Measurements from ENCODE around the gene ZNRF3. TPM values are rescaled to one million over a fixed set of nuclear protein-coding genes. Genes with fewer than 3 reads are reported as not detected.
"Not testable (repeated sequence)": the region's sequence is repeated elsewhere in the genome, so short reads cannot be mapped to it uniquely, and the experiment has no call there.

ZNRF3 gene
- total RNA-seq, 2 donors from 2014 or later, result 0.66 to 1.7 TPM

DNA sequence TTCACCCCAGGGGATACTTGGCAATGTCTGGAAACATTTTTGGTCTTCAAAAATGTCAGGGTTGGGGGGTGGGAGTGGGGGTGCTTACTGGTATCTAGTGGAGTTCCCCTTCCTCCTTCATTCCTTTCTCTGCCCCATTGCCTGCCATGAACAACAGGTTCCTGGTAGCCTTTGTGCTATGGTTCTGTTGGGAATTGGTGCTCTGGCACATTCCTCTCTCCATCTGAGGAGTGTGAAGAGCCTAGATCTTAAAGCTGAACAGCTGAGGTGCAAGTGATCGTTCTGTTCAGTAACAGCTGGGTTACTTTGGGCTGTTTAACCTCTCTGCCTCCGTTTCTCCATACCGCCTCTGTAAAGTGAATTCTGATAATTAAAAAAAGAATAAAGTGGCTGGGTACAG is 114.0 kb downstream of the ZNRF3 start:
- no peak overlapping the region for H3K27ac Mint-ChIP-seq
- ATAC-seq (no peak), DNase-seq (ENCODE audit: low spot score in 2 of 2) (no peak)
- peaks cover 0 to 3% of the 10 kb centered on the region in 2 donors for H3K9me3 Mint-ChIP-seq
- peaks cover 0 to 6% of the 10 kb centered on the region in 2 donors for H3K36me3 Mint-ChIP-seq

DNA sequence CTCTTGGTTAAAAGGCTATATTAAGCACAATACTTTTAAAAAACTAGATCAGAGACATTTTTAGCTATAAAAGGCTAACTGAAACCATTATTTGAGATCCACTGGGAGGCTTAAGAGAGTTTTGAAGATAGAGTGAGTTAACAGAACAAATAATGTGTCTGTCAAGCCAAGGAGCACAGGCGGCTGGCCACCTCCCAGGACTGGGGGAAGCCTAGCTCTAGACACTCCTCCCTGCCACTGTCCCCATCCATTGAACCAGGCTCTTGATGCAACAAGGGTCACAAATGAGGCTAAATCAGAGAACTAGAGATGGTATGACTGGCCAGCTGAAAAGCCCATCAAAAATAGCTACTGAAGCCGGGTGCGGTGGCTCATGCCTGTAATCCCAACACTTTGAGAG is 115.3 kb downstream of the ZNRF3 start:
- no peak overlapping the region for H3K27ac Mint-ChIP-seq

DNA sequence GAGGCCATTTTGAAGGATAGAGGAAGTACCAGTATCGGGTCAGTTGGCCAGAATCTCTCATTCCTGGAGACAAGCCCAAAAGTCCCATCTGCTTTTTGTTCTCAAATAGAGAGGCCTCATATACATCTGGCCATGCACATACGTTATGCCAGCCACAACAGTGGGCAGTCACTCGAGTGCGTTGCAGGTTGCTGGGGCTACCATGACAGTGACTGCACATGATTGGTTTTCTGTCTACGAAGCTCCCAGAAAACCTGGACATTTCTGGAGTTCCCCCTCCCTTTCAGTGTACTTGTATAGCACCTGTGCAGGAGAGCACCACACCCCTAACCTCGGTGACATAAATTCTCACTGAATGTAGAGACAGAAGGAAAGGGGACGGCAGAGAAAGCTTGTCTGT is 116.1 kb downstream of the ZNRF3 start:
- ATAC-seq, result no peak
- DNase-seq (ENCODE audit: low spot score in 2 of 2), result no peak

More for the DNA sequence above, 115.3 kb downstream of the ZNRF3 start:
- H3K36me3 Mint-ChIP-seq, result no peaks in the 10 kb centered on the region
- no peak for ATAC-seq
- H3K9me3 Mint-ChIP-seq, result peaks cover 0 to 3% of the 10 kb centered on the region in 2 donors
- no peak for DNase-seq (ENCODE audit: low spot score in 2 of 2)

DNA sequence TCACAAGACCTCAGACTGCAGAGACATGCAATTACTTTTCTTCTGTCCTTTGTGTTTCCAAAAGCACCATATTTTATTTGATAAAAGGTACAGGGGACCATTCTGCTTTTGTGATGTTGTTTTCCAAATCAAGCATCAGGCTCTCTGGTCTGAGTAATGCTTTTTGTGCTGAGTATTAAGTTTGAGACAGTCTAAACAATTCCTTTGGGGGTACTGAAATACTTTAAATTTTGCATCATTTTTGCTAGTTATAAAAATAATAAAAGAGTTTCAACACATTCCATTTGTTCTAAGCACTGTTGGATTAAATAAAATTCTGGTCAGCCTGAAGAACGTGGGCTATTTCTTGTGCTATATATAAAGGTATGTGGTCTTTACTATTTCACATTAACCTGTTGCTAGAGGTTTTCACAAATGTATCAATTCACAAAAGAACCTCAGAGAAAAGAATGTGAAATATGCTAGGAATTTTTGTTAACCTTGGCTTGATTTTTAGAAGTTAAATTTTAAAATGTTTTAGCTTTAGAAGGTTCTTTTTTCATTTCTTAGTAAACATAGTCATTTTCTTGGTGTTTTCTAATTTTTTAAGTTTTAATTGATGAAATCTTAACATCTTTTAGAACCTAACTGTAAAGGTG is 116.7 kb downstream of the ZNRF3 start:
- Mint-ChIP-seq H3K36me3 (no peaks in the 10 kb centered on the region), H3K27ac (no peak overlapping the region), H3K9me3 (peaks cover 0 to 3% of the 10 kb centered on the region in 2 donors)
- DNase-seq (ENCODE audit: low spot score in 2 of 2) (no peak), ATAC-seq (no peak)

More for the DNA sequence above, 116.1 kb downstream of the ZNRF3 start:
- Mint-ChIP-seq H3K36me3 (no peaks in the 10 kb centered on the region), H3K9me3 (peaks cover 0 to 3% of the 10 kb centered on the region in 2 donors), H3K27ac (no peak overlapping the region)

DNA sequence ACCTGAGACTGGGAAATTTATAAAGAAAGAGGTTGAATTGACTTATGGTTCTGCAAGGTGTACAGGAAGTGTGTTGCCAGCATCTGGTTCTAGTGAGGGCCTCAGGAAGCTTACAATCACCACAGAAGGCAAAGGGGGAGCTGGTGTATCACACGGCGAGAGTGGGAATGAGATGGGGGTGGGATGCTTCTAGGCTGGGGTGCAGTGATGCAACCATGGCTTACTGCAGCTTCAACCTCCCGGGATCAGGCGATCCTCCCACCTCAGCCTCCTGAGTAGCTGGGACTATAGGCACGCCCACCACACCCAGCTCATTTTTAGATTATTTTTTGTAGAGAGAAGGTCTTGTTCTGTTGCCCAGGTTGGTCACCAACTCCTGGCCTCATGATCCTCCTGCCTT is 117.3 kb downstream of the ZNRF3 start:
- peak overlapping the region in 1 of 2 donors; percentile 60 for H3K27ac Mint-ChIP-seq
- no peaks in the 10 kb centered on the region for H3K36me3 Mint-ChIP-seq
- ATAC-seq (no peak), DNase-seq (ENCODE audit: low spot score in 2 of 2) (no peak)
- peaks cover 0 to 3% of the 10 kb centered on the region in 2 donors for H3K9me3 Mint-ChIP-seq

DNA sequence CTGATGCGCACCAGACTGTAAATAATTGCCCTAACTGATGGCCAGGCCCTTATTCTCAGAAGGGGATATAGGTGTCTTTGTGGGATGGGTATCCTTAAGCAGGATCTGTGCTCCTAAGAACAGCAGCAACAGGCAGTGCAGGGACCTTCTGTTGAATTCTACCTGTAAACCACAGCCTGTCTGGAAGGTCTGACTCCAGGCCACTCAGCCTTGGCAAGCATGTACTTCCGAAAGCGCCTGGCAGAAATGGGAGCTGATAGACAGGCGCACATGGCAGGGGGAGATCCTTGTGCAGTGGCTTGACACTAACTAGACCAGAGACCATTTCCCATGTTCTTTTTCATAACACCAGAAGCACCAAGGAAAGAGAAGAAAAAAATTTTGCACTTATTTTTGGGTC is 119.2 kb downstream of the ZNRF3 start:
- Mint-ChIP-seq H3K9me3 (peaks cover 0 to 3% of the 10 kb centered on the region in 2 donors), H3K36me3 (no peaks in the 10 kb centered on the region), H3K27ac (no peak overlapping the region)
- no peak for ATAC-seq
- DNase-seq (ENCODE audit: low spot score in 2 of 2), result no peak

DNA sequence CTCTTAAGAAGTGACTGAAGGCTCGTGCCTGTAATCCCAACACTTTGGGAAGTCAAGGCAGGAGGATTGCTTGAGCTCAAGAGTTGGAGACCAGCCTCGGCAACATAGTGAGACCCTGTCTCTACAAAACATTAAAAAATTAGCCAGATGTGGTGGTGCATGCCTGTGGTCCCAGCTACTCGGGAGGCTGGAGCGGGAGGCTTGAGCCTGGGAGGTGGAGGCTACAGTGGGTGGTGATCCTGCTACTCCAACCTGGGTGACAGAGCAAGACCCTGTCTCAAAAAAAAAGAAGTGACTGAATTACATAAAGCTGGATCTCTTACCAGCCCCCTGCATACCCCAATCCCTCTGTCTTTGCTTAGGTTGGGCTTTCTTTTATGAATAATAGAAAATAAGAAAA is 120.2 kb downstream of the ZNRF3 start:
- Mint-ChIP-seq H3K36me3 (no peaks in the 10 kb centered on the region), H3K9me3 (peaks cover 0 to 3% of the 10 kb centered on the region in 2 donors), H3K27ac (no peak overlapping the region)
- DNase-seq (ENCODE audit: low spot score in 2 of 2) (no peak), ATAC-seq (no peak)

DNA sequence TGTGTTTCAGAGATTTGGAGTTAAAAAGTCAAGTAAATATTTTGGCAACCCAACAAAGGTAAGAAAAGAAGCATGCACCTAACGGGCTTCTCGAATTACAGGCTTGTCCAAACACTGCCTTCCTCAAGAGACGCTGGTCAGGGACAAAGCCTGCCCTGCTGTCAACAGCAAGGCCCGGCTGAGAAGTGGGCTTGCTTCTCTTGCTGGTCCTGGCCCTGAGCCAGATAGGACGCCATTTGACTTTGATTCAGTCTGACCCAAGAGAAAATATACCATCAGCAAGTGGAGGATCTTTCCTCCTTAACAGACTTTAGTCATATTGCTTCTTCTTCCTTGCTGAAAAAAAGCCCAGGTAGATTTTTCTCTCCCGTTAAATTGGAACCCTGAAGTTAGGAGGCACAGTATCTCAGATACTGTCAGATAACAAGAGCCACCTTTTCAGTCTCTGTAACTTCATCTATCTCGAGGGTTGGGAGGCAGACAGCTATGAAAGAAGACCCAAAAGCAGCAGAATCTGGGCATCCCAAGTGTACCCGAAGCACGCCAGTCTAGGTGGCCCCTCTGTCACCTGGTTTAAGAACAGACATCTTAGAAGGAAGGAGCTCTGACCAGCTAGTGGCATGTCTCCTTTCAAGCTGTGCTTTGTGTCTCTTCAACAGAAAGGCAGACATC is 120.7 kb downstream of the ZNRF3 start:
- DNase-seq (ENCODE audit: low spot score in 2 of 2), result no peak
- Mint-ChIP-seq H3K36me3 (no peaks in the 10 kb centered on the region), H3K27ac (no peak overlapping the region), H3K9me3 (peaks cover 0 to 3% of the 10 kb centered on the region in 2 donors)
- ATAC-seq, result no peak

DNA sequence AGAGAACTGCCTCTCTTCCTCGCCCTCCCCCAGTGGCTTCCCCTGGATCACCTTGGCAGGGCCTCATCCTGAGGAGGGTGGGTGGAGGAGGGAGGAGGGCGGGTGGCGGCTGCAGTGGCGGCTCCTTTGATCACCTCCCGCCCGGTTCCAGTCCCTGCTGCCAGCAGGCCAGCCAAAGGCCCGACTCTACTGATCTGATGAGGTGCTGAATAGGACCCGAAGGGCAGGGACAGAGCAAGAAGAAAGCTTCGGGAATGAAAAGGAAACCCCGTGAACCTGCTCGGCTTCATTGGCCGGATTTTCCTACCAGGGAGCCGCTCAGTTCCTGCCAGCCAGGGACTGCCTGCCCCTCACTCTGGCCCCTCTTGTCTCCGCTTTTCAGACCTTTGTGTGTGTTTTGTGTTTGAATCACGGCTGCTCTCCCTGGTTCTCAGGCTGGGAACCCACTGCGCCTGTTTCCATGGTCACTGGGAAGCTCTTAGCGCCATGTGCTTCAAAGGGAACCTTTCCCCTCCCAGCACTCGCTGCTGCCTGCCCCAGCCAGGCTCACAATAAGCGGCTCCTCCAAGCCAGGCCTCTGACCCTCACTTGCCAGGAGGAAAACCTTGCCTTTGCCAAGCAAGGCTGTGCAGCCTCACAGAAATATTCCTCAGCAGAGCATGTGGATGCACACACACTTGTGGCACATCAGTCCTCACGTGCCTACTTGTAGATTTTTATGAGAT is 121.4 kb downstream of the ZNRF3 start:
- peaks cover 0 to 3% of the 10 kb centered on the region in 2 donors for H3K9me3 Mint-ChIP-seq
- DNase-seq (ENCODE audit: low spot score in 2 of 2) (no peak), ATAC-seq (no peak)
- no peak overlapping the region for H3K27ac Mint-ChIP-seq
- no peaks in the 10 kb centered on the region for H3K36me3 Mint-ChIP-seq

DNA sequence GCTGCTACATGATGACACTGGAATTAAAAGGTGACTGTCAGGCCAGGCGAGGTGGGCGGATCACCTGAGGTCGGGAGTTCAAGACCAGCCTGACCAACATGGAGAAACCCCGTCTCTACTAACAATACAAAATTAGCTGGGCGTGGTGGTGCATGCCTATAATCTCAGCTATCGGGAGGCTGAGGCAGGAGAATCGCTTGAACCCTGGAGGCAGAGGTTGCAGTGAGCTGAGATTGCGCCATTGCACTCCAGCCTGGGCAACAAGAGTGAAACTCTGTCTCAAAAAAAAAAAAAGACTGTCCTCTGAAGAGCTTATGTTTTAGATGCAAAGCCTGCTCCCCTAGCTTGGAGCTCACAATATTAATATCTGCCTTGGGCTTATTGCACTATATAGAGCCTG is 122.4 kb downstream of the ZNRF3 start:
- H3K36me3 Mint-ChIP-seq; DNase-seq (ENCODE audit: low spot score in 2 of 2); H3K27ac Mint-ChIP-seq: not testable (repeated sequence)

DNA sequence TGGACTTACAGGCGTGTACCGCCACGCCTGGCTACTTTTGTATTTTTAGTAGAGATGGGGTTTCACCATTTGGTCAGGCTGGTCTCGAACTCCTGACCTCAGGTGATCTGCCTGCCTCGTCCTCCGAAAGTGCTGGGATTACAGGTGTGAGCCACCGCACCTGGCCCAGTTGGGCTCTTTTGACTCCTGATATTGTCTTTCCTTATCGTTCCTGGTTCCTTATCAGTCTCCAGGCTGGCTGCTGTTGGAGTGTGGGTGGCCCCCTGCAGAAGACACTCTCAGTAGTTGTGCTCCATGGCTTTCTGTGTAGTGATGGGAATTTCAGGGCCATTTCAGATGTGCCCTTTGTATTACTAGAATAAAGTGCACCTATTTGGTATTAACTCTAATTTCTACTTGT is 123.0 kb downstream of the ZNRF3 start:
- H3K9me3 Mint-ChIP-seq, result no peaks in the 10 kb centered on the region
- no peak for ATAC-seq

More for the DNA sequence above, 122.4 kb downstream of the ZNRF3 start:
- not testable (repeated sequence) for ATAC-seq, H3K9me3 Mint-ChIP-seq

DNA sequence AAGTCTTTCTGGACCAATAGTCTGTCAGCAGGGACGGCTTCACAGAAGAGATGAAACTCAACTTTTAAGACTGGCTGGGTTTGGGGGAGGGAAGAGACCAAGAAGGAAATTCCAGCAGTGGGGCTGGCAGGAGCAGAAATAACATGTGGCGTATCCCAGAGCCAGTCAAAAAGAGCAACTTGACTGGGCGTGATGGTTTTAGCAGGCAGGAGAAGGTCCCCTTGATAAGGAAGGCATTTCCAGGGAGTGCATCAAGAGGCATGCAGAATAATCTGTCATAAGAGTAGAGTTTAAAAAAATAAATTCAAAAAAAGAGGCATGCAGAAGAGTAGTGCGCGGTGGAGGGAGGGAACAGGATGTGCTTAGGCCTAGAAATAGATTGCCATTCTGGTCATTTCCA is 125.8 kb downstream of the ZNRF3 start:
- Mint-ChIP-seq H3K27ac (no peak overlapping the region), H3K36me3 (no peaks in the 10 kb centered on the region), H3K9me3 (no peaks in the 10 kb centered on the region)
- no peak for DNase-seq (ENCODE audit: low spot score in 2 of 2)
- no peak for ATAC-seq

More for the DNA sequence above, 123.0 kb downstream of the ZNRF3 start:
- Mint-ChIP-seq H3K27ac (no peak overlapping the region), H3K36me3 (no peaks in the 10 kb centered on the region)
- no peak for DNase-seq (ENCODE audit: low spot score in 2 of 2)

DNA sequence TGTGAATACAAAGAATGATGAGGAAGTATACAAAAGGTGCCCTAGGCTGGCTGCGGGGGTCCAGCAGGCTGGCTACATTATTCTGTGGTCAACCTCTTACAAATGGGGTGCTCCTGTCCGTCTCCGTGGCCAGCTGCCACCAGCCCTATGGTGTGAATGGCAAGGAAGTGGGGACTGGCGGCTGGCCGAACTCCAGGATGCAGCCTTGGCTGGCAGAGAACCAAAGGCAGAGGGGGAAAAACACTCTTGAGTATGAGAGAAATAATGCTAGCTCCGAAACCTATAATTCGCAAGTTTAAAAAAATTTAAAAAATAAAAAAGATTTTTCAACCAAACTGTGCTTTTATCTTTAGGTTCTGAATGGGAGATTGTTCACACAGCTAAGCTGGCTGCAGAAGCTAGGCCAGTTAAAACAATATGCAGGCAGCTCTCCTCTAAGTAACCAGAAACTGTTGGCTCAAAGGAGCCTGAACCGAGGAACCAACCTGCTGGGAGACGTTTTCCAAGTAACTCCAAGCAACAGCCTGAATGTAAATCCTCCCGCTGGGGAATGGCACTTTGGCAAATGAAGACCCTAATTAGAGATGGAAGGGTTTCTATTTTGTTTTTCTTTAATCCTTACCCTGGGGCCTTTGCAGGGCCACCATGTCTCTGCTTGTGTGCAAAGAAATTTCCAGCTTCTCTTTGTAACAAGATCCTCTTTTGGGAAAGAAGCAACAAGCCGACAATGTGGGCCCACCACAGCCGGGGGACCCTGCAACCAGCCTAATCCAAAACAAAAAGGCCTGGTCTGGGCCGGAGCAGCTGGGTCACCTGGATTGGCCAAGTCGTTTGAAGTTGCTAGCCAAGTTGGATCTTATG is 128.1 kb downstream of the ZNRF3 start:
- no peaks in the 10 kb centered on the region for H3K9me3 Mint-ChIP-seq
- no peaks in the 10 kb centered on the region for H3K36me3 Mint-ChIP-seq
- DNase-seq (ENCODE audit: low spot score in 2 of 2), result no peak
- no peak for ATAC-seq
- no peak overlapping the region for H3K27ac Mint-ChIP-seq

DNA sequence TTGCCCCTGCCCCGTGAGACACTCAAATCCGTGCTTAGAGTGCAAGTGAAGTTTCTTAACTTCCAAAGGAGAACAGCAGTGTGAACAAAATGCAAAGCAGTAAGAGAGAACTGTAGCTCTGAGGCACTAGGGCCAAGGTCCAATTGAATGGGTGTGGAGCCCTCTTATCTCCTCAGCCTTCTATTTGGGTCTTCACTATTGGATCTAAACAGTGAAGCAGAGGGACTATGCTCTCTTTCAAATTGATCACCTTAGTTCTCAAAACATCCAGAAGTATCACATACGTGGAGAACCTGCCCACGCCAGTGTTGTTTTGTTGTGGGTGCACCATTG is 128.7 kb downstream of the ZNRF3 start:
- no peak for DNase-seq (ENCODE audit: low spot score in 2 of 2)
- H3K36me3 Mint-ChIP-seq, result no peaks in the 10 kb centered on the region

DNA sequence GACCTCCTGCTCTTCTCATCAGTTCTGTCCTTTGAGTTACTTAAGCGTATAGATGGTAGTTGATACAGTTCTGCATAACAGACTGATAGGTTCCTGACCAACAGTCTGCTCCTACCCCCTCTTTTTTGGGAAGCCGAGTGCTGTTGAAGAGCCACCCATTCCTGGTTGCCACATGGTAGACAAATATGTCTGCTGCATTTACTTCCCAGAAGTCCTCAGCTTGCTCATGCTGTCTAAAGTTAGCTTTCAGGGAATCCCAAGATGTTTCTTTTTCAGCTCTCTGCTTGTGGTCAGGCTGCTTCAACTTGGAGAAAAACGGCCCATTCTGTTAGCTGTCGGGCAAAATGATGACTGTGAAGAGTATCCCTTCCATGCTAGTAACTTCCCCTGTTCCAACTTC is 129.6 kb downstream of the ZNRF3 start:
- ATAC-seq (no peak), DNase-seq (ENCODE audit: low spot score in 2 of 2) (no peak)
- peaks cover 0 to 6% of the 10 kb centered on the region in 2 donors for H3K36me3 Mint-ChIP-seq
- peaks cover 0 to 4% of the 10 kb centered on the region in 2 donors for H3K9me3 Mint-ChIP-seq
- no peak overlapping the region for H3K27ac Mint-ChIP-seq

More for the DNA sequence above, 128.7 kb downstream of the ZNRF3 start:
- ATAC-seq, result no peak
- Mint-ChIP-seq H3K9me3 (no peaks in the 10 kb centered on the region), H3K27ac (no peak overlapping the region)

DNA sequence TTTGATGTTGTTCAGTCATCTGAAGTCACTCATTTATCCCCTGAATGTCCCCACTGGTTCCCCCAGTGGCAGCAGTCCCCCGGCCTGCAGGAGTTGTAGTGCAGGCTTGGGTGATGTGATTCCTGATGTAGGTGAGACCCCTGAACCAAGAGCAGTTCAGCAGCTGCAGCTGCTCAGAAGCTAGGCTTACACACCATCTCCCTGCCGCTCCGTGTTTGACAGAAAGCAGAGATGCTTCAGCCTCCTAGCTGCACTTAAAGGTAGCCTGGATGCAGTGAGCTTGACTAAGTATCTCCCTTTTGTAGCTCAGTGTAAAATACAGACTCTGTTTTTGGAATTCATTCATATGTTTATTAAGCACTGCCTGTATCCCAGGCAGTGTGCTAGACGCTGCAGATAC is 130.9 kb downstream of the ZNRF3 start:
- H3K9me3 Mint-ChIP-seq, result peaks cover 0 to 12% of the 10 kb centered on the region in 2 donors
- DNase-seq (ENCODE audit: low spot score in 2 of 2) (no peak), ATAC-seq (no peak)
- H3K36me3 Mint-ChIP-seq, result peaks cover 0 to 14% of the 10 kb centered on the region in 2 donors
- no peak overlapping the region for H3K27ac Mint-ChIP-seq

DNA sequence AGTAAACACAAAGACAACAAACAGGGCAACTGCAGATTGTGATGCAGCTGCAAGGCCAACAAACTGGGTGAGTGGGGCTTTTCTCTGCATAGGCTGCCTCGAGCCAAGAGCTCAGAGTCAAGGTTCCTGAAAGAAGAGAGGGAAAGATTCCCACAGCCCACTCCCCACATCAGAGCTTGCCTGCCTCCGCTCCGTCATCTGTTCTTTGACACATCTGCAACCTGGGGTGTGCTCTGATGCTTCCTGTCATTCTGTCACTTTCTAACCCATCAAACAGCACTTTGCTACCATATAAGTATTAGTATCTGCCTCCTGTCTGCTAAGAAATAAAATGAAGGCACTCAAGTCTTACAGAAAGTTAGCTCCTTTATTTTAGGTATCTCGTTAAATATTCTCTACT is 131.4 kb downstream of the ZNRF3 start:
- Mint-ChIP-seq H3K36me3 (peaks cover 0 to 14% of the 10 kb centered on the region in 2 donors), H3K27ac (no peak overlapping the region), H3K9me3 (peaks cover 0 to 12% of the 10 kb centered on the region in 2 donors)
- ATAC-seq (no peak), DNase-seq (ENCODE audit: low spot score in 2 of 2) (no peak)

Data from activated naive CD4-positive, alpha-beta T cell treated with anti-CD3 and anti-CD28 coated beads, Interleukin-2, amount 50 U/mL, for 72 hours (primary cell).